CD8-positive, alpha-beta memory T cell (primary cell): ENCODE measurements around the gene EGR2. TPM values are rescaled to one million over a fixed set of nuclear protein-coding genes. Genes with fewer than 3 reads are reported as not detected.

Source experiments
- CTCF ChIA-PET: fragments of 350-600 bp; sonication (Branson Sonifier 250); formaldehyde crosslinking; loops from one replicate; lab custom pipeline; 2021; ENCODE audit warnings: antibody characterized with exemption; lab: Charles Lee
- POLR2A ChIA-PET: fragments of 350-600 bp; sonication (Branson Sonifier 250); formaldehyde crosslinking; loops from one replicate; lab custom pipeline; 2021; ENCODE audit warnings: antibody characterized with exemption; lab: Charles Lee
- DNase-seq, 5 donors: peaks; one replicate each; pipeline versions ENCODE4 v3.0.0 to v3.0.0-alpha.2; 2020 to 2022; ENCODE audit warnings: mixed read lengths in 1 of 5
- H3K27ac ChIP-seq: one replicate; pipeline ENCODE4 v1.7.0; 2013; ENCODE audit warnings: low read depth, mild to moderate bottlenecking, low read length, moderate library complexity
- H3K27me3 ChIP-seq: 2 replicates; pipeline ENCODE4 v1.7.0; 2013; ENCODE audit warnings: low read length, mild to moderate bottlenecking; ENCODE audit not compliant: insufficient read depth, poor library complexity, severe bottlenecking
- H3K36me3 ChIP-seq: 2 replicates; pipeline ENCODE4 v1.7.0; 2013; ENCODE audit warnings: mild to moderate bottlenecking, low read length, moderate library complexity; ENCODE audit not compliant: insufficient read depth
- H3K4me1 ChIP-seq: 2 replicates; pipeline ENCODE4 v1.7.0; 2013; ENCODE audit warnings: mild to moderate bottlenecking, low read length, moderate library complexity; ENCODE audit not compliant: insufficient read depth
- H3K4me3 ChIP-seq: 2 replicates; pipeline ENCODE4 v1.7.0; 2013; ENCODE audit warnings: mild to moderate bottlenecking, low read length
- H3K9me3 ChIP-seq: 2 replicates; pipeline ENCODE4 v1.7.0; 2013; ENCODE audit warnings: mild to moderate bottlenecking, low read length
- H3K27ac Mint-ChIP-seq, 8 donors: one replicate each; pipeline ENCODE4 v1.8.0; 2020 to 2021; ENCODE audit warnings: mixed read lengths in 8 of 8, mild to moderate bottlenecking in 6 of 8, inconsistent platforms in 3 of 8, moderate library complexity in 3 of 8
- H3K27me3 Mint-ChIP-seq, 2 donors: one replicate each; pipeline ENCODE4 v1.8.0; 2020 to 2021; ENCODE audit warnings: mixed read lengths in 2 of 2, mild to moderate bottlenecking in 1 of 2, moderate library complexity in 1 of 2
- H3K36me3 Mint-ChIP-seq, 3 donors: one replicate each; pipeline ENCODE4 v1.8.0; 2020 to 2021; ENCODE audit warnings: mixed read lengths in 3 of 3, inconsistent platforms in 1 of 3, mild to moderate bottlenecking in 1 of 3
- H3K4me1 Mint-ChIP-seq, 3 donors: one replicate each; pipeline ENCODE4 v1.8.0; 2020 to 2021; ENCODE audit warnings: mixed read lengths in 3 of 3, inconsistent platforms in 1 of 3, mild to moderate bottlenecking in 1 of 3
- H3K4me3 Mint-ChIP-seq, 7 donors: one replicate each; pipeline ENCODE4 v1.8.0; 2020 to 2021; ENCODE audit warnings: mixed read lengths in 7 of 7, mild to moderate bottlenecking in 6 of 7, moderate library complexity in 4 of 7, inconsistent platforms in 2 of 7
- H3K9me3 Mint-ChIP-seq, 5 donors: one replicate each; pipeline ENCODE4 v1.8.0; 2020 to 2022; ENCODE audit warnings: mixed read lengths in 5 of 5, mild to moderate bottlenecking in 3 of 5, moderate library complexity in 2 of 5, inconsistent platforms in 1 of 5
- polyA plus RNA-seq: library from polyadenylated mRNA; unstranded; fragments of 300-500 nt; fragmentation: Illumina TruSeq; gene quantifications from one replicate; pipeline ENCODE4 v1.2.3, GENCODE V29; 2021
- total RNA-seq, 2 experiments: library from RNA; stranded (reverse); gene quantifications; one replicate each; pipeline ENCODE4 v1.2.3, GENCODE V29; 2021

Gene EGR2
- total and polyA plus RNA-seq, 3 experiments from 2014 or later: 87.8 to 89.9 TPM; not detected in 1

DNA sequence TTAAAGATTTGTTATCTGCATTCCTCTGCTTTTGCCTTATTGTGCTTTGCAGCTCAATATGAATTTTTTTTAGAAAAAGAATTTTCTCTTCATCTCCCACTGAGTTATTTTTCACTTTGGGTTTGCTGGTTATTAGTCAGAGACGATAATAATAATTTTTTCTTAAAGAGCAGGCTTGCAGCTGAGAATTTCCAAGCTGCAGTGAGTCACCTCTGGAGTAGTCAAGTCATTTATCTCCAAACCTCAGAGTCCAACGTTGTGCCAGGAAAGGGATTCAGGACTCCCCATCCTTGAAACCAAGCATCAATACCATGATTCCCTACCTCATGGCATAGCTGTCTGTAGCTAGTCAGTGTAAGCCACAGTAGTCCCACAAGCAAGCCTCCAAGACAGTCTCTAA is 15.2 kb upstream of the EGR2 start:
- no peak overlapping the region for H3K27ac Mint-ChIP-seq
- Histone ChIP-seq H3K27ac (no peak overlapping the region), H3K4me1 (no peaks in the 10 kb centered on the region), H3K27me3 (no peaks in the 10 kb centered on the region), H3K9me3 (no peaks in the 10 kb centered on the region), H3K4me3 (no peak overlapping the region), H3K36me3 (no peaks in the 10 kb centered on the region)
- H3K4me3 Mint-ChIP-seq: no peak overlapping the region
- H3K9me3 Mint-ChIP-seq: no peaks in the 10 kb centered on the region
- no peak for DNase-seq
- no peaks in the 10 kb centered on the region for H3K4me1 Mint-ChIP-seq
- H3K27me3 Mint-ChIP-seq: peaks cover 4 to 14% of the 10 kb centered on the region in 2 donors
- CTCF ChIA-PET: interaction anchor here (1.5 kb wide), 1 partner anchor 12 kb away, joined by 3 read pairs; no protein-coding TSS in a partner anchor
- POLR2A ChIA-PET: no interaction called here
- H3K36me3 Mint-ChIP-seq: no peaks in the 10 kb centered on the region

DNA sequence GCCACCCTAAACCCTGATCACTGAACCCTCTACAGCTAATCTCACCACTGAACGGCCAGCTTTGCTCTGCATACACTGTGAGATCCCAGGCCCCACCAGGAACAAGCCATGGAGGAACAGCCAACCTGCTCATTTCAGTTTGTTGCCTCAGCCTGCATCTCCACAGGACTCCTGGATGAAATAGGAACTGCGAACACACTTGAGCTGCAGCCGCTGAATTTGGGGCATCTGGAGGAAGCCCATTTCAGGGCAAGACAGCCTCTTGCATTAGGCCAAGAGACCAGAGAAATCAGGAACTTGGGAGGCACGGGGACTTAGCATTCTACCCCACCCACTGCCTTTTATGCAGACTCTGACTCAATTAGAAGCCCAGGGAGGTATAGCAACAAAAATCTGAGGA is 14.5 kb upstream of the EGR2 start:
- ChIA-PET CTCF (interaction anchor here (1.1 to 1.5 kb wide), 2 partner anchors 12 to 14 kb away, joined by 3 read pairs; partner anchors contain the start of gene EGR2), POLR2A (no interaction called here)
- Mint-ChIP-seq H3K36me3 (no peaks in the 10 kb centered on the region), H3K9me3 (no peaks in the 10 kb centered on the region), H3K27me3 (peaks cover 4 to 14% of the 10 kb centered on the region in 2 donors), H3K4me1 (no peaks in the 10 kb centered on the region), H3K27ac (no peak overlapping the region), H3K4me3 (no peak overlapping the region)
- Histone ChIP-seq H3K27me3 (no peaks in the 10 kb centered on the region), H3K9me3 (no peaks in the 10 kb centered on the region), H3K4me1 (no peaks in the 10 kb centered on the region), H3K36me3 (no peaks in the 10 kb centered on the region), H3K27ac (no peak overlapping the region), H3K4me3 (no peak overlapping the region)
- DNase-seq: no peak

DNA sequence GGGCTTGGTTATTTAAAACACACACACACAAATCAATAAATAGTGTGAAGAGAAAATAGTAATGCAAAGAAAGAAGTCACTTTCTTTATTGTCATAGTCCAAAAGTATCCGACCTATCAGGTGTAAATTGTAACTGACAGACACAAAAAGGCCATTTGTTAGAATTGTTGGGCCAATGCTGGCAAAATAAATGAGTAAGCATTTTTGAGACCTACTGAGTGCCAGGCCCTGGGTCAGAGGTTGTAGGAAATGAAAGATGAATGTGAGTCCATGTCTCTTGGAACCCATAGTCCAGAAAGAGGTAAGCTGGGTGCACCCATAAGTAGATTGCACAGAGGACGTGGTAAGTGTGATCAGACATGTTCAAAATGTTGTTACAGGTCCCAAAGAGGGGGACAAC is 13.5 kb upstream of the EGR2 start:
- no peak overlapping the region for H3K4me3 Mint-ChIP-seq
- CTCF ChIA-PET: interaction anchor here (0.9 to 1.6 kb wide), 4 partner anchors 11 to 13 kb away, joined by 3 read pairs; partner anchors contain the start of gene EGR2
- H3K4me1 Mint-ChIP-seq: no peaks in the 10 kb centered on the region

DNA sequence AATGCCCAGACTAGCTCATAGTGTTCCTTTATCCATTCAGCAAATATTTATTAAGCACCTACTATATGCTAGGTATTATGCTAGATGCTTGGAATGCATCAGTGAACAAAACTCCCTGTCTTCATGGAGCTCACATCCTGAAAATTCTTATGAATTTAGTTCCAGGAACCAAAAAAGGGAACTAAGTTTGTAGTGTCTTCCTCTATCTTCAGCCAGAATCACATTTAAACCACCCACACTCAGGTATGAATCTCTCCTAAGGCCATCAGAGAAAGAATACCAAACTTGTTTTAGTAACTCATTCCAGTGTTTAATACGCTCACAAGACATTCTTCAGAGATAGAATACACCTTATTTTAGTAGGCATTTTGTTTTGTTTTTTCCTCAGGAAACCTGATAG is 10.1 kb upstream of the EGR2 start:
- no peaks in the 10 kb centered on the region for H3K4me1 Mint-ChIP-seq
- Histone ChIP-seq H3K27me3 (no peaks in the 10 kb centered on the region), H3K4me3 (no peak overlapping the region), H3K4me1 (no peaks in the 10 kb centered on the region), H3K9me3 (no peaks in the 10 kb centered on the region), H3K36me3 (no peaks in the 10 kb centered on the region), H3K27ac (no peak overlapping the region)
- peaks cover 0 to 4% of the 10 kb centered on the region in 2 donors for H3K27me3 Mint-ChIP-seq
- CTCF ChIA-PET: interaction anchor here (1.0 to 1.3 kb wide), 2 partner anchors 8 to 216 kb away, joined by 3 to 4 read pairs; no protein-coding TSS in a partner anchor
- H3K4me3 Mint-ChIP-seq: no peak overlapping the region
- H3K27ac Mint-ChIP-seq: no peak overlapping the region
- POLR2A ChIA-PET: no interaction called here
- H3K9me3 Mint-ChIP-seq: no peaks in the 10 kb centered on the region
- H3K36me3 Mint-ChIP-seq: no peaks in the 10 kb centered on the region
- DNase-seq: no peak

More for the DNA sequence above, 13.5 kb upstream of the EGR2 start:
- Mint-ChIP-seq H3K9me3 (no peaks in the 10 kb centered on the region), H3K27me3 (peaks cover 4 to 14% of the 10 kb centered on the region in 2 donors), H3K36me3 (no peaks in the 10 kb centered on the region), H3K27ac (no peak overlapping the region)
- Histone ChIP-seq H3K36me3 (no peaks in the 10 kb centered on the region), H3K4me3 (no peak overlapping the region), H3K27ac (no peak overlapping the region), H3K27me3 (no peaks in the 10 kb centered on the region), H3K9me3 (no peaks in the 10 kb centered on the region), H3K4me1 (no peaks in the 10 kb centered on the region)
- POLR2A ChIA-PET: no interaction called here
- DNase-seq: no peak

DNA sequence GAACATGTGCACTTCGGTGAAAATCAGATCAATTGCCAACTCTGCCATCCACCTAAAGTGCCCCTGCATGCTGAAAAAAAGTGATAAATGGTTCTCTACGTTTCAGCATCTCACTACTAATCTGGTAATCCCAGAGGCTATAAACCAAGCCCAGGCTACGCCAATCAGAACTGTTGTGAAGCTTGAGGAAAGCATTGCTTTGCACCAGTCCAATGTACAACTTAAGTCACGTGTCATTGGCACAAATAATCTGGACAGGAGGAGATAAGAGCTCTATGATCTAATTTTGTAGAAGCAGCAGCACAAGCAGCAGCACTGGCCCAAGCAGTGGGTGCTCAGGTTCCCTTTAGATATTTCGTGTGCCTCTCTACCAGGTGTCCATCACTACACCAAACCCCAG is 4.4 kb upstream of the EGR2 start:
- ChIA-PET POLR2A (no interaction called here), CTCF (interaction anchor here (1.0 kb wide), 1 partner anchor 210 kb away, joined by 3 read pairs; no protein-coding TSS in a partner anchor)
- Histone ChIP-seq H3K4me1 (peaks cover 21% of the 10 kb centered on the region), H3K36me3 (no peaks in the 10 kb centered on the region), H3K27me3 (peaks cover 18% of the 10 kb centered on the region), H3K9me3 (no peaks in the 10 kb centered on the region), H3K27ac (no peak overlapping the region), H3K4me3 (no peak overlapping the region)
- peaks cover 0 to 15% (median 0%) of the 10 kb centered on the region in 3 donors for H3K36me3 Mint-ChIP-seq
- DNase-seq: no peak
- peak overlapping the region in 1 of 8 donors; percentile 38 for H3K27ac Mint-ChIP-seq
- no peaks in the 10 kb centered on the region for H3K9me3 Mint-ChIP-seq
- peak overlapping the region in 1 of 7 donors; percentile 35 for H3K4me3 Mint-ChIP-seq
- H3K27me3 Mint-ChIP-seq: peaks cover 24 to 39% of the 10 kb centered on the region in 2 donors
- peaks cover 18 to 28% (median 24%) of the 10 kb centered on the region in 3 donors for H3K4me1 Mint-ChIP-seq

DNA sequence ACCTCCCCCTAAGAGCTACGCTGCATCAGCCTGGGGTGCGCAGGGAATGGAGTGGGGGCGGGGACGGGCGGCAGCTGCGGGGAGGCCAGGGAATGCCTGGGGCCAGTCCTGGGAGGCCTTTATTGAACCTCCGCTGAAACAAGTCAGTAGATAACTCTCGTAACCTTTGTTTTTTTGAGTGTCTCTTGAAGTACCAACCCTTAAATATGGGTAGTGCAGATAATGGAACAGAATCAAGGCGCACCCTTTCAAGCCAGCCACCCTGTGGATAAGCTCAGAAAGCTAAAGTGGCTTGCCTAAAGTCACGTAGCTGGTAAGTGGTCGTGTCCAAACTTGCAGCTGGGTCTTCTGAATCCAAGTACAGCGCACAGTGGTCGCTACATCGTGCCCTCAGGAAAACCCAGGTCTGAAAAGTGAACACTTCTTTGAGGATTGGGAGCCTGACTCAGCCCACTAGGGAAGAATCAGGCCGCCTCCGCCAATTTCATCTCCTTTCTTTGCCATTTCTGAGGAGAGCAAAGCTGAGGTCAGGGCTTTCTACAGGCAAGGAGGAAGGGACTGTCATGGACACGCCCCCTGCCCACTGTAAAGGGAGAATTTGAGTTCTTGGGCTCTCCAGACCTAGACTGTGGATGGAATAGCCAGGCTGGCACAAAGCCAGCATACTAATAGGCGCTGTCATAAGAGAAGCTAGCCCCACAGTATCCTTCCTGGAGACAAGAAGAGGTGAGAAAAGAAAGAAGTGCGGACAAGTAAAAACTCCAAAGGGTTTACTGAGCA is 3.2 kb upstream of the EGR2 start:
- Mint-ChIP-seq H3K27ac (peak overlapping the region in 1 of 8 donors; percentile 13), H3K4me3 (peak overlapping the region; percentile 32 to 74 (median 57)), H3K9me3 (no peaks in the 10 kb centered on the region), H3K36me3 (peaks cover 0 to 15% (median 0%) of the 10 kb centered on the region in 3 donors), H3K27me3 (peaks cover 25 to 45% of the 10 kb centered on the region in 2 donors), H3K4me1 (peaks cover 24 to 38% (median 30%) of the 10 kb centered on the region in 3 donors)
- Histone ChIP-seq H3K27ac (no peak overlapping the region), H3K36me3 (no peaks in the 10 kb centered on the region), H3K27me3 (peaks cover 18% of the 10 kb centered on the region), H3K4me1 (peaks cover 31% of the 10 kb centered on the region), H3K4me3 (no peak overlapping the region), H3K9me3 (no peaks in the 10 kb centered on the region)
- ChIA-PET POLR2A (interaction anchor here (1.1 kb wide), 1 partner anchor 182 kb away, joined by 3 read pairs; no protein-coding TSS in a partner anchor), CTCF (interaction anchor here (0.7 to 6.3 kb wide), 16 partner anchors 9 to 382 kb away, joined by 3 to 91 read pairs (median 11); partner anchors contain the start of gene ADO)
- DNase-seq: peak in 1 of 5 donors; percentile 4

DNA sequence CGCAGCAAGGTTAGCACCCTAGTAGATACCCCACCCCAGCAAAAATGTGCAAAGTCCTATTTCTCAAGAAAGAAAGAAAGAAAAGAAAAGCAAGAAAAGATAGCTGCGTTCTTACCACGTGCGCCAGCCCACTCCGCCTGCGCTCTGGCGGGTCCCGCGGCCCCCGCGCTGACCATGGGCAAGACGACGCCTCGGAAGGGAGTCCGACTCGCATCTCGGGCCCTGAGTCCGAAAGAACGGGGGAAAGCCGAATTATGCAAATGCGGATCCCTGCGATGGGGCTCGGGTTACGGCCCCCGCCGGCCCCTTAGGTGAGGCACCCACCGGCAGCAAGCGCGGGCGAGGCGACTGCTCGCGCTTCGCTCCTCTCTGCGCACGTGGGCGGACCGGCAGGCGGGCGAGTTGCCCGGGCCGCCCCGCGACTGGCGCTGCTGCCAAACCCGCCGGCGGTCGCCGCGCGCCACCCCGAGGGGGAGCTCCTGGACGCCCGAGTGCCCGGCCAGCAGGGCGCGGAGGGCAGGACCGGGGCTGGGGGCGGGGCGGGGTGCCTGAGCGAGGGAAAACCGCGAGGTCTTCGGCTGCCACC is 2.4 kb upstream of the EGR2 start:
- no peaks in the 10 kb centered on the region for H3K36me3 ChIP-seq
- peak overlapping the region; percentile 91 to 100 (median 96) for H3K4me3 Mint-ChIP-seq
- peaks cover 30 to 45% (median 37%) of the 10 kb centered on the region in 3 donors for H3K4me1 Mint-ChIP-seq
- peak in 4 of 5 donors; percentile 27 to 57 (median 44) for DNase-seq
- H3K27ac Mint-ChIP-seq: peak overlapping the region in 4 of 8 donors; percentile 36 to 89 (median 64)
- no peaks in the 10 kb centered on the region for H3K9me3 Mint-ChIP-seq
- ChIA-PET CTCF (interaction anchor here (0.6 to 6.3 kb wide), 31 partner anchors 8 to 812 kb away, joined by 3 to 91 read pairs (median 6); partner anchors contain the start of gene ADO), POLR2A (interaction anchor here (1.0 to 4.8 kb wide), 4 partner anchors 13 to 208 kb away, joined by 3 to 63 read pairs (median 4); partner anchors contain the start of gene ADO)
- peaks cover 26 to 49% of the 10 kb centered on the region in 2 donors for H3K27me3 Mint-ChIP-seq
- H3K27me3 ChIP-seq: peaks cover 18% of the 10 kb centered on the region
- H3K27ac ChIP-seq: no peak overlapping the region
- H3K9me3 ChIP-seq: no peaks in the 10 kb centered on the region
- peak overlapping the region; percentile 91 for H3K4me3 ChIP-seq
- H3K4me1 ChIP-seq: peaks cover 35% of the 10 kb centered on the region
- peaks cover 0 to 15% (median 0%) of the 10 kb centered on the region in 3 donors for H3K36me3 Mint-ChIP-seq
